ENCODE measurements around the gene DNAJC18. TPM values are rescaled to one million over a fixed set of nuclear protein-coding genes. Genes with fewer than 3 reads are reported as not detected.
"Not testable (repeated sequence)": the region's sequence is repeated elsewhere in the genome, so short reads cannot be mapped to it uniquely, and the experiment has no call there.

DNAJC18 gene
- total RNA-seq, 1 donor from 2014 or later = 8.4 TPM

GRCh38 chr5:139389701-139390638 lies 49.4 kb downstream of the DNAJC18 start, which contains the start of gene MZB1:
MZB1 (minus strand) TSS chr5:139389913; CDS start chr5:139389856, 57 bp downstream.
- DNase-seq (ENCODE audit: low spot score) = no peak

- DNase-seq (ENCODE audit: low spot score) = no peak
These were observed 51.0 kb downstream of the DNAJC18 start for GRCh38 chr5:139388198-139388821.

- no peak for DNase-seq (ENCODE audit: low spot score)
These were observed 51.6 kb downstream of the DNAJC18 start for GRCh38 chr5:139387611-139388197.

GRCh38 chr5:139386956-139387355 lies 52.4 kb downstream of the DNAJC18 start:
- DNase-seq (ENCODE audit: low spot score) = not testable (repeated sequence)

GRCh38 chr5:139386050-139386438 lies 53.3 kb downstream of the DNAJC18 start:
- DNase-seq (ENCODE audit: low spot score) = no peak

- DNase-seq (ENCODE audit: low spot score) = no peak
These were observed 54.0 kb downstream of the DNAJC18 start for GRCh38 chr5:139385061-139386049.

GRCh38 chr5:139384591-139385051 lies 54.7 kb downstream of the DNAJC18 start:
- no peak for DNase-seq (ENCODE audit: low spot score)

- DNase-seq (ENCODE audit: low spot score) = no peak
These were observed 55.2 kb downstream of the DNAJC18 start for GRCh38 chr5:139383993-139384590.

- DNase-seq (ENCODE audit: low spot score) = no peak
These were observed 55.9 kb downstream of the DNAJC18 start, which contains the start of gene SLC23A1 for GRCh38 chr5:139383275-139383992. SLC23A1 (minus strand) TSS chr5:139383297; CDS start chr5:139383253, 44 bp downstream.

- DNase-seq (ENCODE audit: low spot score) = no peak
These were observed 56.5 kb downstream of the DNAJC18 start for GRCh38 chr5:139382807-139383206.

GRCh38 chr5:139381837-139382761 lies 57.2 kb downstream of the DNAJC18 start:
- DNase-seq (ENCODE audit: low spot score) = no peak

GRCh38 chr5:139379626-139380449 lies 59.5 kb downstream of the DNAJC18 start:
- no peak for DNase-seq (ENCODE audit: low spot score)

GRCh38 chr5:139378941-139379361 lies 60.4 kb downstream of the DNAJC18 start:
- DNase-seq (ENCODE audit: low spot score) = peak; percentile 72

GRCh38 chr5:139378101-139378825 lies 61.1 kb downstream of the DNAJC18 start:
- DNase-seq (ENCODE audit: low spot score) = peak; percentile 85

GRCh38 chr5:139377226-139377625 lies 62.1 kb downstream of the DNAJC18 start:
- DNase-seq (ENCODE audit: low spot score) = peak; percentile 60

- peak; percentile 20 for DNase-seq (ENCODE audit: low spot score)
These were observed 63.0 kb downstream of the DNAJC18 start for GRCh38 chr5:139376364-139376763.

GRCh38 chr5:139374909-139375308 lies 64.4 kb downstream of the DNAJC18 start:
- peak; percentile 30 for DNase-seq (ENCODE audit: low spot score)
